Effector memory CD4-positive, alpha-beta T cell (primary cell): Measurements from ENCODE around the gene VSTM1.

Source experiments
- DNase-seq, 3 donors: peaks; one replicate each; pipeline ENCODE4 v3.0.0-alpha.2; 2020
- H3K27ac ChIP-seq: 2 replicates; pipeline ENCODE4 v1.7.0; 2013; ENCODE audit warnings: mild to moderate bottlenecking, low read length, moderate library complexity; ENCODE audit not compliant: insufficient read depth, poor library complexity, severe bottlenecking
- H3K27me3 ChIP-seq: replicated peaks from 2 replicates; pipeline ENCODE4 v1.7.0; 2013; ENCODE audit warnings: mild to moderate bottlenecking, low read length; ENCODE audit not compliant: insufficient read depth, control insufficient read depth, poor library complexity, severe bottlenecking
- H3K36me3 ChIP-seq: 2 replicates; pipeline ENCODE4 v1.7.0; 2013; ENCODE audit warnings: mild to moderate bottlenecking, low read length, moderate library complexity; ENCODE audit not compliant: control insufficient read depth, insufficient read depth
- H3K4me1 ChIP-seq: 2 replicates; pipeline ENCODE4 v1.7.0; 2013; ENCODE audit warnings: low read length, mild to moderate bottlenecking; ENCODE audit not compliant: control insufficient read depth, insufficient read depth, poor library complexity, severe bottlenecking
- H3K4me3 ChIP-seq: 2 replicates; pipeline ENCODE4 v1.7.0; 2013; ENCODE audit warnings: low read length, low read depth, mild to moderate bottlenecking; ENCODE audit not compliant: insufficient read depth, poor library complexity, severe bottlenecking
- H3K9me3 ChIP-seq: 2 replicates; pipeline ENCODE4 v1.7.0; 2013; ENCODE audit warnings: mild to moderate bottlenecking, low read length, moderate library complexity; ENCODE audit not compliant: control insufficient read depth

VSTM1 gene

DNA sequence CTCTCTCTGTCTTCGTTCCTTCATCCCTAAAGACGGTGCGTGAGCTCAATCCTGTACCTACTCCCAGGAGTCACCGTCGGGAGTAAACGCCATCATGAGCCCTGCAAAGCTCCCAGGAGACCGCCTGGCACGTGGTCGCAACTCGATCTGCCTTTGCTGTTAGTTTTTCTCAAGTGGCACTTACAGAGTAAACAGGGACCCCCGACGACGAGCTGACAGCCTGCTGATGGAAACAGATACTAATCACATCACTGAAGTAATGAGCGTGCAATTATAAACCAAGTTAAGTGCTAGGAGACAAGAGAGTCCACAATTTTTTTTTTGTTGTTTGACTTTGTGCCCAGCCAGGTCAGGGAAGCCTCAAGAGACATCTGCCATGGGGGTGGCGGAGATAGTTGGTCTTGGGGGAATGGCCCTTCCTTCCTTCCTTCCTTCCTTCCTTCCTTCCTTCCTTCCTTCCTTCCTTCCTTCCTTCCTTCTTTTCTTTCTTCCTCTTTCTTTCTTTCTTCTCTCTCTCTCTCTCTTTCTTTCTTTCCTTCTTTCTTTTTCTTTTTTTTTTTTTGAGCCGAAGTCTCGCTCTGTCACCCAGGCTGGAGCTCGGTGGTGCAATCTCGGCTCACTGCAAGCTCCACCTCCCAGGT lies 48.7 kb downstream of the VSTM1 start:
- H3K4me3 ChIP-seq: no peak overlapping the region
- H3K27me3 ChIP-seq: peaks cover 5% of the 10 kb centered on the region
- H3K27ac ChIP-seq: no peak overlapping the region
- H3K36me3 ChIP-seq: no peaks in the 10 kb centered on the region
- no peaks in the 10 kb centered on the region for H3K4me1 ChIP-seq
- no peak for DNase-seq
- H3K9me3 ChIP-seq: no peaks in the 10 kb centered on the region

DNA sequence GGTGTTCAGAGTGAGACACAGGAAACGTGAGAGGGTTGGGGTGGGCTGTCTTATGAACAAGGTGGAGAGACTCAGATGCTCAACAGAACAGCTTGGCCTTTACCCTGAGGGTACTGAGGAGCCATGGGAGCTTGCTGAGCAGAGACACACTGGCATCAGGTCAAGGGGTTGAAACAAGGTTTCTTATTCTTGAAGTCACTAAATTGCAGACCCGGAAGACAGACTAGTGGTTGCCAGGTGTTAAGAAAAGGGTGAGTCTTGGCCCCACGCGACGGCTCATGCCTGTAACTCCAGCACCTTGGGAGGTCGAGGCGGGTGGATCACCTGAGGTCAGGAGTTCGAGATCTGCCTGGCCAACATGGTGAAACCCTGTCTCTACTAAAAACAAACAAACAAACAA lies 49.8 kb downstream of the VSTM1 start:
- Histone ChIP-seq H3K27me3 (no peaks in the 10 kb centered on the region), H3K27ac (no peak overlapping the region), H3K4me1 (no peaks in the 10 kb centered on the region), H3K4me3 (no peak overlapping the region), H3K36me3 (no peaks in the 10 kb centered on the region), H3K9me3 (no peaks in the 10 kb centered on the region)
- no peak for DNase-seq

DNA sequence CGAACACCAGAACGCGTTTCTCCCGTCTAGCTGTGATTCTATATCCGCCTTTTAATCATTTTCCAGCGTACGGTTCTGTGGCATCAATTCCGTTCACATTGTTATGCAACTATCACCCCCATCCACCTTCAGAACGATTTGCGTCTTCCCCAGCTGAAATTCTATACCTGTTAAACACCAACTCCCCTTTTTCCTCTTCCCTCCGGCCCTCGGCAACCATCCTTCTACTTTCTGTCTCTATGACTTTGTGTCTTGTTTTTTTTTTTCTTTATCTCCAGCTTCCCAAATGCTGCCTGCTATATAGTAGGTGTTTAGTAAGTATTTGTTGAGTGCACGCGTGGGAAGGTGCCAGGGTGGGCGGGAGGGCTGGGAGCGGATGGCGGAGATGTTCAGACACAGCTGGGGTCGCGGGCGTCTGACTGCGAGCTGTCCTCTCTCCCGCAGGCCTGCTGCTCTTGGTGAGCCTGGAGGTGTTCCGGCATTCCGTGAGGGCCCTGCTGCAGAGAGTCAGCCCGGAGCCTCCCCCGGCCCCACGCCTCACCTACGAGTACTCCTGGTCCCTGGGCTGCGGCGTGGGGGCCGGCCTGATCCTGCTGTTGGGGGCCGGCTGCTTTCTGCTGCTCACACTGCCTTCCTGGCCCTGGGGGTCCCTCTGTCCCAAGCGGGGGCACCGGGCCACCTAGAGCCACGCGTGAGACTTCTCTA lies 52.0 kb downstream of the VSTM1 start:
- Histone ChIP-seq H3K27ac (no peak overlapping the region), H3K4me1 (no peaks in the 10 kb centered on the region), H3K36me3 (no peaks in the 10 kb centered on the region), H3K4me3 (no peak overlapping the region), H3K9me3 (no peaks in the 10 kb centered on the region), H3K27me3 (peaks cover 4% of the 10 kb centered on the region)
- DNase-seq: no peak

DNA sequence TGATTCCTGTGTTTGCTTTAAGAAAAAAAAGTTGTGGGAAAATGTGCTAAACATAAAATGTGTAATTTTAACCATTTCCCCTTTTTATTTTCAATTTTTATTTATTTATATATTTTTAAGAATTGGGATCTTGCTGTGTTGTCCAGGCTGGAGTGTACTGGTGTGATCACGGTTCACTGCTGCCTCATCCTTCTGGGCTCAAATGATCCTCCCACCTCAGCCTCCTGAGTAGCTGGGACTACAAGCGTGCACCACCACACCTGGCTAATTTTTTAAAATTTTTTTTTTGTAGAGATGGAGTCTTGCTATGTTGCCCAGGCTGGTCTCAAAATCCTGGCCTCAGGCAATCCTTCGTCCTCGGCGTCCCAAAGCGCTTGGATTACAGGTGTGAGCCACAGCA lies 53.2 kb downstream of the VSTM1 start:
- Histone ChIP-seq H3K27ac (no peak overlapping the region), H3K4me3 (no peak overlapping the region), H3K4me1 (no peaks in the 10 kb centered on the region), H3K9me3 (no peaks in the 10 kb centered on the region), H3K36me3 (no peaks in the 10 kb centered on the region), H3K27me3 (peaks cover 4% of the 10 kb centered on the region)
- no peak for DNase-seq

DNA sequence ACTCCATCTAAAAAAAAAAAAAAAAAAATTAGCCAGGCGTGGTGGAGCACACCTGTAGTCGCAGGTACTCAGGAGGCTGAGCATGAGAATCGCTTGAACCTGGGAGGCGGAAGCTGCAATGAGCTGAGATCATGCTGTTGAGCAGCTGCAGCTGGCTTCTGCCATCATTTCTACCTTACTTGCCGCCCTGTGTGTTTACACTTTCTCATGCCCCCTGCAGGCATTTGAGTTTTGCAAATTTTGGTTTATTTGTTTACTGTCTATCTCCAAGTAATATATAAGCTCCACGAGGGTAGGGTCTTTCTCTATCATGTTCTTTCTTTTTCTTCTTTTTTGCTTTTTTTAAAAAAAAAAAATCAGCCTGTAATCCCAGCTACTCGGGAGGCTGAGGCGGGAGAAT lies 54.3 kb downstream of the VSTM1 start:
- Histone ChIP-seq H3K27me3 (peaks cover 4% of the 10 kb centered on the region), H3K36me3 (no peaks in the 10 kb centered on the region), H3K9me3 (no peaks in the 10 kb centered on the region), H3K4me1 (no peaks in the 10 kb centered on the region), H3K4me3 (no peak overlapping the region), H3K27ac (no peak overlapping the region)
- no peak for DNase-seq

DNA sequence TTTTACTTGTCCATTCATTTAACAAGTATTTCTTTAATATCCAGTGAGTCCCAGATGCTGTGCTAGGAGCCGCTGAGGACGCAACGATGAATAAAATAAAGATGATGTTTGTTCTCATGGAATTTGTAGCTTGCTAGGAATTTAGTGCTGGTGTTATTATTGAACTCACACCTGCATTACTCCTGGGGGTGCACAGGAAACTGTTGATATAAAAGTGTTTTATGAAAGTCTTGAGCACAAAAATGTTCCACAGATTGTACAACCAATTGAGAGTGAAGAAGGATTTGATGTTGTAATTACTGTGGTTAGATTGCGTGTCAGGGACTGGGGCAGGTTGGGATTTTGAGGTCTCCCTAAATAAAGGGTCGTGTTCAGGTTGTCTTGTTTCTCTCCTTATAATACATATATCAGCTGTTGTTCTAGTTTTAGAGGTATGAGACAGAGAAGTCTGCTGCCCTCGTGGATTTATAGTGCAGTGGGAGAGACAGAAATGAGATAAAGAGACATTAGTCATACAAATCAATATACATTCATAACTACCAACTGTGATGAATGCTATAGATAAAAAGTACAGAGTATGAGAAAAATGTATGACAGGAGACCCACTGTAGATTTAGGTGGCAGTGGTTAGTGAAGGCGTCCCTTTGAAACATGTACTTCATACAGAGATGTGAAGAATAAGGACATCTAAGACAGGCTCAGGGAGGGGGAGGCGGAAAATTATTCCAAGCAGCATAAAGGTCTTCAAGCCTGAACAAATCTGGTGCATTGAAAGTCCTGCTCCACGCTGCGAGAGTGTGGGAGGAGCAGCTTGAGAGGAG lies 61.0 kb downstream of the VSTM1 start:
- peaks cover 15% of the 10 kb centered on the region for H3K27me3 ChIP-seq
- no peak overlapping the region for H3K4me3 ChIP-seq
- H3K4me1 ChIP-seq: no peaks in the 10 kb centered on the region
- no peak overlapping the region for H3K27ac ChIP-seq
- no peak for DNase-seq
- H3K36me3 ChIP-seq: no peaks in the 10 kb centered on the region
- no peaks in the 10 kb centered on the region for H3K9me3 ChIP-seq

DNA sequence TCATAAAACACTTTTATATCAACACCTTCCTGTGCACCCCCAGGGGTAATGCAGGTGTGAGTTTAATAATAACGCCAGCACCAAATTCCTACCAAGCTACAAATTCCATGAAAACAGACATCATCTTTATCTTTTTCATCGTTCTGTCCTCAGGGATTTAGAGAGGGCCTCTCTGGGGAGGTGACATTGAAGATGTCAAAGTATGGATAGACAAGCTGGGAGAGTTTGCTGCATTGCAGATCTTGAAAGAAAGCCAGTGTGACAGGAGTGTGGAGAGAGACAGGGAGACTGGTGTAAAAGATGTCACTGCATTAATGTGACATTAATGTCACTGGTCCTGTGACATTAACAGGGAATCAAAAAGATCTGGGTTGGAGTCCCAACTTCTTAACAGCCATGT lies 62.2 kb downstream of the VSTM1 start:
- Histone ChIP-seq H3K27me3 (peaks cover 11% of the 10 kb centered on the region), H3K4me3 (no peak overlapping the region), H3K4me1 (no peaks in the 10 kb centered on the region), H3K27ac (no peak overlapping the region), H3K36me3 (no peaks in the 10 kb centered on the region), H3K9me3 (no peaks in the 10 kb centered on the region)
- no peak for DNase-seq

DNA sequence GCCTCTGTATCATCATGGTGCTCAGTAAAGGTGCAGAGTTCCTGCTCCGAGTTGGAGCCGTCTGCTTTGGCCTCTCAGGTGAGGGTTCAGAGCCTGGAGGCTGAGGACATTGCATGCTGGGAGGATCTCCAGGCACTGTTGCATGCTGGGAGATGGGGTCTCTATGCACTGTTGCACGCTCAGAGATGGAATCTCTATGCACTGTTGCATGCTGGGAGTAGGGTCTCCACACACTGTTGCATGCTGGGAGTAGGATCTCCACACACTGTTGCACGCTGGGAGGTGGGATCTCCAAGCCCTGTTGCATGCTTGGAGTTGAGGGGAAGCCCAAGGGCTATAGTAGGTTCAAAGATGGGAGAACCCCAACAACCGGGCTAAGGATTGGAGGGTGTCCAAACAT lies 64.0 kb downstream of the VSTM1 start:
- no peaks in the 10 kb centered on the region for H3K9me3 ChIP-seq
- peaks cover 11% of the 10 kb centered on the region for H3K27me3 ChIP-seq
- no peak overlapping the region for H3K27ac ChIP-seq
- no peaks in the 10 kb centered on the region for H3K4me1 ChIP-seq
- H3K36me3 ChIP-seq: no peaks in the 10 kb centered on the region
- no peak for DNase-seq
- H3K4me3 ChIP-seq: no peak overlapping the region

DNA sequence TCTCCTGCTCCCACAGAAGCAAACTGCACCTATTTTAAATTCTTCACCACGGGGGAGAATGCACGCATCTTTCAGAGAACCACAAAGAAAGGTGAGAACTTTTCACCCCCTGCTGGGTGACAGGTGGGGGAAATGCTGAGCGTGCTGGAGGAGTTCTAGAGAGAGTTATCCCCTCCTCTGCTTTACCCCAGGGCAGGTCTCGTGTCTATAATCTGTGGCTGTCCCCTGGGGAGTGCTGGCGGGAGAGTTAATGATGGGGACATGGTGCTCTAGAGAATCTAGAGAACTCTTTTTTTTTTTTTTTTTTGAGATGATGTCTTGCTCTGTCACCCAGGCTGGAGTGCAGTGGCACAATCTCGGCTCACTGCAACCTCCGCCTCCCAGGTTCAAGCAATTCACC lies 65.5 kb downstream of the VSTM1 start:
- no peak overlapping the region for H3K27ac ChIP-seq
- no peaks in the 10 kb centered on the region for H3K4me1 ChIP-seq
- no peak for DNase-seq
- H3K9me3 ChIP-seq: no peaks in the 10 kb centered on the region
- H3K27me3 ChIP-seq: peaks cover 16% of the 10 kb centered on the region
- no peaks in the 10 kb centered on the region for H3K36me3 ChIP-seq
- no peak overlapping the region for H3K4me3 ChIP-seq

DNA sequence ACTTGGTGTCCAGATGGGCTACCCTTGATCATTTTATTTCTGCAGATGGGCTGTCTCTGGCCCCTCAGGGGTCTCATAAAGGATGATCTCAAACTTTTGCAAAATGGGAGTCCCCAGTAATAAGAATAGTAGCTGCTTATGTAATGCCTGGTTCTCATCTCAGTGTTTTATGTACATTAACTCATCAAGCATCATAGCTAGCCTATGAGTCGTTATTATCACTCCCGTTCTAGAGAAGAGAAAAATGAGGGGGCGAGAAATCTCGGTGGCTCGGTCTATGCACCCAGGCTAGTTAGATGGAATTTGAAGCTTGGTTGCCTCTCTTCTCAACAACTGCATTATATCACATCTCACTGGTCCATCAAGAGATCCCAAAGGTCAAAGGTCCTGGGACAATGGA lies 68.9 kb downstream of the VSTM1 start:
- Histone ChIP-seq H3K4me1 (no peaks in the 10 kb centered on the region), H3K27ac (no peak overlapping the region), H3K36me3 (no peaks in the 10 kb centered on the region), H3K9me3 (no peaks in the 10 kb centered on the region), H3K27me3 (peaks cover 25% of the 10 kb centered on the region), H3K4me3 (no peak overlapping the region)
- no peak for DNase-seq
